Skin of body (tissue), 2 donors: ENCODE measurements around the gene BCL2L15. TPM values are rescaled to one million over a fixed set of nuclear protein-coding genes. Genes with fewer than 3 reads are reported as not detected.
A peak's percentile ranks its signal among the peaks of the same experiment; 100 is the strongest.
"Not testable (repeated sequence)": the region's sequence is repeated elsewhere in the genome, so short reads cannot be mapped to it uniquely, and the experiment has no call there.

Experiments used
- DNase-seq: peaks from one replicate; lab custom pipeline; 2025; lab: John Stamatoyannopoulos, UW
- total RNA-seq: library from RNA; depleted of rRNA; stranded (reverse); fragments of >200 nt; gene quantifications from one replicate; pipeline ENCODE4 v1.2.3, GENCODE V29; 2014

BCL2L15 gene
- total RNA-seq, 1 donor from 2014 or later = 0.99 TPM

DNA sequence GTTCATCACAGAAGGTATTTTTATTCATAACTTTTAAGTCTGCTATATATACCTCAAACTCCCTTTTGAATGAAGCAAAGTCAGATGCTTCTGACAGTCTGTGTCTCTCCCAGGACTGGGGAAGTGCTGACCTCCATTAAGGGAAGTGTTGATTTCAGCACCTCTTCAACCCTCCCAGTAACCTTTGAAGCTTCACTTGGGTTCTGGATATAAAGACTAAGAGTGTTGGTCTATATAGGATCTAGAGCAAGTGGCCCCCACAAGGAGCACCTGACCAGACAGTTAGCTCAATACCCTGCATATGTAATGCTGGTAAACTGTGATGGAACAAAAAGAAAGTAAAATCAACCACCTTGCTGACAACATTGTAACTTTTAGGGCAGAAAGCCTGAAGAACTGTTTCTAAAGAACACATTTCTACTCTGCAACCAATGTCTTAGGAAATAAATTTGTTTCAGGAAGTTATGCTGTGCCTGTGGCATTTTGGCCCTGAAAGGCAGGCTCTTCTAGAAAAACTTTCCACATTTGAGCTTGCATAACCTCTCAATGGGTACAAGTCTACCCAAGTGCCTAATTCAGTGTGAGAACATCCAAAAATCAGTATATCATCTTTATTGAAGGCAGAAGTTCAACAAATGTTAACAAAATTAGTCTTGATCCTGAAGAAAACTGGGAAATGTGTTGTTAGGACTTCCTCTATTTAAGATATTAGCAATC, 15.0 kb downstream of the BCL2L15 start:
- DNase-seq = no peak

DNA sequence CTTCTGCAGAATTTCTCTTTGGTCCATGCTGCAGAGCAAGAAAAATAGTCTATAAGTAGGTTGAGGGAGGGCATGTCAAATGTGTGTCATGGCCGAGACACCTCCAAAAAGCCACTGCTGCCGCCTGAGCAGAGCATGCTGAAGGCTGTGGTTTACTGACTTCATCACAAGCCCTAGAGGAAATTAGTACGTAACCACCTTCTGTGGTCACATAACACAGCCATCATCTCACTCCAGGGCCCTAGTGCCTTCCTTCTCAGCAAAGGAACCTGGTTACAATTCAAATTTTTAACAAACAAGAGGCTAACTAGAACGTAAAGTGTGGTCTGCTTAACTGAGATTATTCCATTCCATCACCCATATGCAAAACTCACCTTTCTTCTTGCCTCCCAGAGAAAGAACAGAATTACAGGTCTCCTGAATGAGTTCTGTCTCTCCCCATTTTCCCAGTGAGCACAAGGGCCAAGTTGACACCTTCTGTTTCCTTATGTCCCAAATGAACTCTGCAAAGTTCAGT, 15.7 kb downstream of the BCL2L15 start, which contains the start of gene PTPN22:
PTPN22 (minus strand) TSS at position 116 of the 517 bp plus-strand sequence.
- no peak for DNase-seq

DNA sequence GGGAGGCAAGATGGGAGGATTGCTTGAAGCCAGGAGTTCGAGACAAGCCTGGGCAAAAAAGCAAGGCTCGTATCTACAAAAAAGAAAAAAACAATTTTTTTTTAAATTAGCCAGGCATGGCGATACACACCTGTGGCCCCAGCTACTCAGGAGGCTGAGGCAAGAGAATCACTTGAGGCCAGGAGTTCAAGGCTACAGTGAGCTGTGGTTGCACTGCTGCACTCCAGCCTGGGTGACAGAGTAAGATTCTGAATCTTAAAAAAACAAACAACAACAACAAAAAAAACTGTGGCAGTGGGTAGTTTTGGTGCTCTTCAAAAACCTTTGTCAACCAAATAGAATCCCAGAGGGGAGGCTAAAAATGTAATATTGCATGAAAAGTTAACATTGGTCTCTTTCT, 16.6 kb downstream of the BCL2L15 start:
- DNase-seq = no peak

DNA sequence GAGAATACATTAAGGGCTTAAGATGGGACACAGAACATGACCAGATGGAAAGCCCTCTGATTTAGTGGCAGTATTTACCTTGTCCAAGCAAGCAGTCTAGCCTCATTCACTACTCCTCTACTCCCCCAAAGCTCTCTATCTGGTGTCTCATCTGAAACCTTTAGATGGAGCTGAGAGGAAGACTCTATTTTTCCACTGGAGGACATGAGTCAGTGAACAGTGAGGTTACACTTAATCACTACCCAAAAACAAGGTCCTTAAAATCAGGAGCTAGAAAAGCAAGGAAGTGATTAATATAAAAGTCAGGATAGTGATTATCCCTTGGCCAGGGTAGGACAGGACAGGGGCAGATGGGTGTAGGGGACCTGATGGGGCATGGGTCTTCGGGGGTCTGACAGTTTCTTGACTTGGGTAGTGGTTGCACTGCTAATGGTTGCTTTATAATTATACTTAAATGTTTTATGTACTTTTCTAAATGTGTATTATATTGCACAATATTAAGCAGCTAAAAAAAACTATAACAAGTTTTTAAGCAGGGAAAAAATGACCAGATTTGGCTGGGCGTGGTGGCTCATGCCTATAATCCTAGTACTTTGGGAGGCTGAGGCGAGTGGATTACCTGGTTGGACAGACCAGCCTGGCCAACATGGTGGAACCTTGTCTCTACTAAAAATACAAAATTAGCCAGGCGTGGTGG, 18.8 kb downstream of the BCL2L15 start:
- no peak for DNase-seq

DNA sequence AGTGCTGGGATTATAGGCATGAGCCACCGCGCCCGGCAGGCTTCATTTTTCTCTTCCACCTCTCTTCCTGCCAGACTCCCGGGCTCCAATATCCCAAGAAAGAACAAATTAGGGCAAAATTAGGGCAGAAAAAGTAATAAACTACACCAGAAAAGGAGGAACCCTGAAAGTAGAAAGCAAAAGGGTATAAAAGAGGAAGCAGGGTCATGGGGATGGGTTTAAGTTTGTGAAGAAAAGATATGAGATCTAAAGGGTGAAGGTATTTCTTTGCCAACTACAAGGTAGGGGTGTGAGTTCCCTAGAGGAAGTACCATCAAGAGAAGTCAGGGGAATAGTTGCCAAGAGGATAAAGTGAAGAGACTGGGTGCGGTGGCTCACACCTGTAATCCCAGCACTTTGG, 25.7 kb downstream of the BCL2L15 start:
- no peak for DNase-seq

DNA sequence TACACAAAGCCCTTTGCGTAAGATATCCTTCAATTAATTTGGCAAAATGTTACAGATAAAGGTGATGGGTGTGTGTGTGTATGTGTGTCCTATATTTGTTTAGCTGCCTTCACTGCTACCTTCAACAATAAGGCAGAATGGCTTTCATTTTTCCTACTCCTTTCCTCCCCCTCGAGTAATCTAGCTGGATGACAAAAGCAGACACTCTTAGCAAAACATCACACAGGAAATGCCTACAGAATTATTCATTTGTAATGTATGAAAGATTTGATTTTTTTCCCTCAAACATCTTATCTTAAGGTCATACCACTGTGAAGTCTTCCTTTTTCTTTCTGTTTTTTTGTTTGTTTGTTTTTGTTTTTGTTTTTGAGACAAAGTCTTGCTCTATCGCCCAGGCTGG, 26.5 kb downstream of the BCL2L15 start:
- DNase-seq = no peak

DNA sequence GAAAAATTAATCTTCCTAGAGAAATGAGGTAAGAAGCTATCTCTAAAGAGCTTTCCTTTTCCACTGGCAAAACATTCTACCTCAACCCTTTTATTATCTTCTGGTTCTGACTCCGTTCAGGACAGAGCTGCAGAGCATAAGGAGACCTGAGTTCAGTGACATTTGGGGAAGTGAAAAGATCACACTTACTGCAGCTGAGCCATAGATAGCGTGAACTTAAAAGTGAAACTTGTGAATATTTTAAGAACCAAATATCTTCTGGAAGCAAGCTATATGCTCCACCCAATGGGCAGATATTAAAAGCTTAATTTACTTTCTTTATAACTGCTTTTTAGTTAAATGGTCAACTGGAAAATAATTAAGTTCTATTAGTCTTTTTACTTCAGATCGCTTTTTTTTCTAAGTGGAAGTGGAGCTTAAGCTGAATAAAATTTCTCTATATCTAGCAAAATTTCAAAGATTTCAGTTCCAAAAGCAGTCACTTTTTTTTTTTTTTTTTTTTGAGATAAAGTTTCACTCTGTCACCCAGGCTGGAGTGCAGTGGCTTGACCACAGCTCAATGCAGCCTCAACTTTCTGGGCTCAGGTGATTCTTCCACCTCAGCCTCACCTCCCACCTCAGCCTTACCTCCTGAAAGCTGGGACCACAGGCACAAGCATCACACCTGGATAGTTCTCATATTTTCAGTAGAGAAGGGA, 27.8 kb downstream of the BCL2L15 start:
- DNase-seq = no peak

DNA sequence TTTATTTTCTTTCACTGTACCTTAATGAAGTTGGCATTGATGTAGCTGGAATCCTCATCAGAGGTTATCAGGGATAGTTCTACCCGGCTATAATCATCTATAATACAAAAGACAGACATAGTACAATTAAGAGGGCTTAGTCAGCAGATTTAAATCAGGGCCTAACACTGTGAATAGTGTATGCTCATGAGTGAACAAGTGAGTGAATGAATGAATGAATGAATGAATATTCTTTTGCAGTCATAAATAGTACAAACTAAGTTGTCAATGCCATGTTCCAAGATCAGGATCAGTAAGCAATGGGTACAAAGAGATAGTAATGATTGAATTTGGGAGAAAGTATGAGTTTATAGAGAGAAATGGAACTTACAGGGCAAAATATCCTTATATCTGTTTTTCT, 28.4 kb downstream of the BCL2L15 start:
- no peak for DNase-seq

DNA sequence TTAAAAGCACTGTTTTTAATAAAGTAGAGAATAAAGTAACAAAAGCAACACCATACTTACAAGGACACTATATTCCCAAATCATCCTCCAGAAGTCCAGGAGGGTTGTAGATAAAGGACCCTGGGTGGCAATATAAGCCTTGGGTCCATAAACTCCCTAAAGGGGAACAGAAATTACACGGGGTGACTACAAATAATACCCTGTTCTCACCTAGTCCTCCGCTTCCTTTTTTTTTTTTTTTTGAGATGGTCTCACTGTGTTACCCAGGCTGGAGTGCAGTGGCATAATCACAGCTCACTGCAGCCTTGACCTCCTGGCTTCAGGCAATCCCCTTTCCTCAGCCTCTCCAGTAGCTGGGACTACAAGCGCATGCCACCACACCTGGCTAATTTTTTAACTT, 29.0 kb downstream of the BCL2L15 start:
- DNase-seq = no peak

DNA sequence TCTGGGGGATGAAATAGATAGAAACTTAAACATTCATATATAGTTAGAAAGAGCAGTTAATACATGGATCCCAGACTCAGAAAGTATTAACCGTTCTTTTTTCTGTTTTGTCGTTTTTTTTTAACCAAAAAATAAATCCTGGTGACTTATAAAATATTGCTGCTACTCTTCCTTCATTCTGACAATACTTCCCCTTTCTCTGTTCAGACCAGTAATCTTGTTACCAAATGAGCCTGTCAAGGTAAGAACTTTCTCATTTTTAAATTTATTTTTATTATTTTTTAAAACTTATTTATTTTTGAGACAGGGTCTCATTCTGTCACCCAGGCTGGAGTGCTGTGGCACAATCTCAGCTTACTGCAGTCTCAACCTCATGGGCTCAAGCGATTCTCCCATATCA, 29.6 kb downstream of the BCL2L15 start:
- no peak for DNase-seq

DNA sequence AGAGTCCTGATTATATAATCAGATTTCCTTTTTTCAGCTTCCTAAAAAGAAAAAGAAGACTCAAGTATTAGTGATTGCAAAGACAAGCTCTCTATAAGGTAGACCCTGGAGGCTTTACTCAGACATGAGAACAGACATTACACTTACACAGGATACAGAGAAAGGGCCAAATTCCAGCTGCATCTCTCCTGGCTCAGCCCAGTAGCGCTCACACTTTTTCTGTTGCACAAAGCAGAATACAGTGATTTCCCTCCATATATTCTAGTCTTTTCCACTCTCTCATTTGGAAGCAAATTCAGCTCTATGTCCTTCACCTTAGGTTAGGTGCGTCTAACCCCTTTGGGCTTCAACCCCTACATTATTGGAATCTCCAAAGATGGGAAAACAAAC, 31.0 kb downstream of the BCL2L15 start:
- DNase-seq = no peak

DNA sequence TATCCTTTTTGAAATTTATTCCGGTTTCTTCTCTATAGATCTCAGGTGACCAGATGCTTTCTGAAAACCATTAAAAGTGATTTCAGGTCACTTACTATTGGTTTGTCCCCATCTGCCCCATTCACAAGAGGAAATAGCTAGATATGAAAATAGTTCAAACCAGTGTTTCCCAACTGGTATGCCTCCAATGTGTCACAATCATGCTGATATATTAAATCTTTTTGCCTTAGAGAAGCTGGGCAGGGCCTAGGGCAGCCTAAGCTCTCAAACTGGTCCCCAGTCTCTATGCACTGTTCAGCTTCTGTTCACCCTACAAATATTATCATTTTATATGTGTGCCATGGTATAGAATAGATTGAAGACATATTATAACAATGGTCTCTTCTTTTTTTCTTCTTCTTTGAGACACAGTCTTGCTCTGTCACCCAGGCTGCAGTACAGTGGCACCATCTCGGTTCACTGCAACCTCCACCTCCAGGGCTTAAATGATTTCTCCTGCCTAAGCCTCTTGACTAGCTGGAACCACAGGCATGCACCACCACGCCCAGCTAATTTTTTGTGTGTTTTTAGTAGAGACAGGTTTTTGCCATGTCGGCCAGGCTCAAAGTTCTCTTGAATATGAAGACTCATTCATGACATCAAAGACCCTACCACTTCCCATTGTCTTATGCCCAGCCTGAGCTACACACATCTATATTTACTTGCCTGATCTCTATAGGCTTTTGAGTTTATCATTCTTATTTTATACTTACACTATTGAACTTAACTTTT, 31.6 kb downstream of the BCL2L15 start:
- no peak for DNase-seq

DNA sequence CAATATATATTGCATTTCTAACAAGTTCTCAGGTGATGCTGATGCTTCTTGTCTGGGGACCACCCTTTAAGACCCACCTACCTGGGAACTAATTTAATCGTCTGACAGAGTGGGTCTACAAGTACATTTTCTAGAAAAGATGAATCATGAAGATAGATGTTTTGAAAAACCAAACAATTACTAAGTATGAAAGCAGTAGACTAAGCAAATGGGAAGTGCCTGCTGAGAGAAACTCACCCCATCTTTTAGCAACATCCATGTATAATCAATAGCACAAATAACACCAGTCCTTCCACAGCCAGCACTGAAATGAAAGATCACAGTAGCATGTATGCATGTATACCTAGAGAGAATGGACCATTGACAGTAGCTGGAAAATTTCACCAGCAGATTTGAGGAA, 33.1 kb downstream of the BCL2L15 start:
- DNase-seq = no peak

DNA sequence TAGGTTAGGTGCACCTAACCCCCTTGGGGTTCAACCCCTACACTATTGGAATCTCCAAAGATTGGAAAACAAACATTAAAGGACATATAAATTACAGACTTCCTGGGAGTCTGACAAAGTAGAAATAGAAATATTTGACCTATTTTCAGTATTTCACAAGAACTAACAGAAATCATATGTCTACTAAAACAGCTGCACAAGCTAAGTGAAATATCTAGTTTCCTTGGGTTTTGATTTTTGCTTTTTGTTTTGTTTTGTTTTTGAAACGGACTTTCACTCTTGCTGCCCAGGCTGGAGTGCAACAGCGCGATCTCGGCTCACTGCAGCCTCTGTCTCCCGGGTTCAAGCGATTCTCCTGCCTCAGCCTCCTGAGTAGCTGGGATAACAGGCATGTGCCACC, 34.7 kb downstream of the BCL2L15 start:
- not testable (repeated sequence) for DNase-seq

DNA sequence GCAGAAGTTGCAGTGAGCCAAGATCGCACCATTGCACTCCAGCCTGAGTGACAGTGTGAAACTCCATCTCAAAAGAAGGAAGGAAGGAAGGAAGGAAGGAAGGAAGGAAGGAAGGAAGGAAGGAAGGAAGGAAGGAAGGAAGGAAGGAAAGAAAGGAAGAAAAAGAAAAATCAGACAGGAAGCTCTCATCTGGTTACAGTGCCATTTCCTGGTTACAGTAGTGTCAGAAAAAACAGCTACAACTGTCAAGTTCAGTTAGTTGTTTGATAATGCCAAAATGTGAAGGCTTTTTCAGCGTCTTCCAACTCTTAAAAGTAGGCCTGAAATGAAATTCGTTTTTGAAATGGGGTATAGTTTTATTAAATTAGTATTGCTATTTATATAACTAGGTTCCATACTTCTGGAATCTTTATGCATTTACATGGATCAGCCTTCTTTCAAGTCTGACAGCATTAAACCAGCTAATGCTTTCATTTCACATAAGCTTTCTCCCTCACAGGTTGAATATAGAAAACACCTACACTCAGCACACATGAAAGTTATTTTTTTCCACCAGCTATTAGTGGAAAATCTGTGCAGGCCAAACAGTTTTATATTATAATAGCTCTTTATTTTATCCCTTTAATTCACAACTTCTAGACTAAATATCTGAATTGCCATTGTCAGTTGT, 37.1 kb downstream of the BCL2L15 start:
- no peak for DNase-seq

DNA sequence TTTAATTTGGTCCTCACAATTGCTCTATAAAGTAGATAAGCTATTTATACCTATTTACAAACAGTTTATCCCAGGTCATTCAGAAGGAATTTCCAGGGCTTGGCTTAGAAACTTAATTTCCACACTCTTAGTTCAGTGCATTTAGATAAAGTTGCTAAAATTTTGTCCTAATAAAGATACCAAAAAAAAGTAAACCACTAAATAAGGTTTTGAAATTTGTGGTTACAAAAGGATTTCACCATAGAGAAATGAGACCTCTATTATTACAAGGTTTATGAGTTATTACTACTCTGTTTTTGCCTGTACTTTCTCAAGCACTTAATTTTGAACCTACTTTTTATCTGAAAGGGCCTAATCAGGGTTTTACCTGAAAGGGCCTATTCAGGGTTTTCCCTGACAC, 38.3 kb downstream of the BCL2L15 start:
- DNase-seq = no peak

DNA sequence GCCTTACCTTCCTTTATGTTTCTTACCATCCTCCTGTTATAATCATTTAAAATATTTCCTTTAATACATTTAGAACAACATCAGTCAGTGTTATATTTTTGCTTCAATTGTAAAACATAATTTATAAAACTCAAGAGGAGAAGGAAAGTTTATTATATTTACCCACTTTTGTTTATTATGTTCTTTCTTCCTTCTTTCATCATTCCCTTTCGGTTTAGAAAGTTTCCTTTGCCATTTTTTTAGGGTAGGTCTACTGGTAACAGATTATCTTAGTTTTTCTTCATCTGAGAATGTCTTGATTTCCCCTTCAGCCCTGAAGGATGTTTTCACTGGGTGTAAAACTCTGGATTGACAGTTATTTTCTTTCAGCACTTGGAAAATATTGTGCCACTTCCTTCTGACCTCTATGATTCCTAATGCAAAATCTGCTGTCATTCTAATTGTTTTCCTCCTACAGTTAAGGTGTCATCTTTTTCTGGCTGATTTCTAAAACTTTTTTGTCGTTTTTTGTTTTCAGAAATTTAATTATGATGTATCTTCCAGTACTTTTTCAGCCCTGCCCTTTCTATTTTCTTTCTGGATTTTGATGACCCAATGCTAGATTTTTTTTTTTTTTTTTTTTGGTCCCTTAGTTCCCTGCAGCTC, 40.9 kb downstream of the BCL2L15 start:
- DNase-seq = no peak

DNA sequence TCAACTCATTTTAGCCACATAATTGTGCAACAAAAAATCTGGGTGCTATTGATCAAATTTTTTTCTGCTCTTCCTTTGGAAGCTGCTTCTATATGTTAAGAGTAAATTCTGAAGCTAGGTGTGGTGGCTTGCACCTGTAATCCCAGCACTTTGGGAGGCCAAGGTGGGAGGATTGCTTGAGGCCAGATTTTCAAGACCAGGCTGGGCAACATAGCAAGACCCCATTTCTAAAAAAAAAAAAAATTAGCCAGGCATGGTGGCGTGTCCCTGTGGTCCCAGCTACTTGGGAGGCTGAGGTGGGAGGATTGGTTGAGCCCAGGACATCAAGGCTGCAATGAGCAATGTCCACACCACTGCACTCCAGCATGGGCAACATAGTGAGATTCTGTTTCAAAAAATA, 50.8 kb downstream of the BCL2L15 start:
- DNase-seq = no peak

DNA sequence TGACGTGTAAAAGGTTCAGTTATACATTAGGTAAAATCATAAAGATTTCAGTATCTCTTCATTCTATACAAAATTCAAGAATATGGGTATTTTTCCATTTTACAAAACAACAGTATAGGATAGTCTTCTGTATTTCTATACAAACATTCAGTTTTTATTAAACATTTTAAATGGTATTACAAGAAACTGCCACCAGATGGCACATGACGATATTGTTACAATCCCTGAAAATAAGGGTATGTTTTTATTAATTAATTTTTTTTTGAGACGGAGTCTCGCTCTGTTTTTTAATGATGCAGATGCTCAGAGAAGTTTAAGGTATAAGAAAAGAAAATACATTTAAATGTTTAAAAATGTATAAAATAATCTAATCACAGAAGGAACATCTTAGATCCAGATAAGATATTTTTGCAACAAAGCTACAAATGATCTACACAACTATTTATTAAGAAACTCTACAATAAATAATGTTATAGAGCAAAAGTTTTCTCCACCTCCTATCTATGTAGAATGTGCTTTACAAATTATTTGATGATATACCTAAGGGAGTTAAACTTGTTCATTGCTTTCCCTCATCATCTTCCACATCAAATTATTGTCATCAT, 51.6 kb downstream of the BCL2L15 start:
- peak; percentile 17 for DNase-seq

DNA sequence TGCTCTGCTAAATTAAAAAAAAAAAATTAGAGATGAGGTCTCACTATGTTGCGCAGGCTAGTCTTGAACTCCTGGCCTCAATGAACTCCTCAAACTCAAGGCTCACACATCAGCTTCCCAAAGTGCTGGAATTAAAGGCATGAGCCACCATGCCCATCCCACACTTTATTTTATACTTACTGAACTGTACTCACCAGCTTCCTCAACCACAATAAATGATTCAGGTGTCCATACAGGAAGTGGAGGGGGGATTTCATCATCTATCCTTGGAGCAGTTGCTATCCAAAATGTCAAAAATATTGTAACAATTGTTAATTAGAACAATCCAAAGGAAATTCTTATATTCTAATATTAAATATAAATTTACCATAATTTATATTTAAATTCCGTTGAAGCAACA, 52.7 kb downstream of the BCL2L15 start:
- no peak for DNase-seq
